Inferior parietal cortex (tissue), 1 donor: ENCODE measurements around the gene LINC00305.

Experiments used
- DNase-seq: peaks from one replicate; pipeline ENCODE4 v3.0.0-alpha.2; 2016; ENCODE audit errors: extremely low spot score

Gene LINC00305

DNA sequence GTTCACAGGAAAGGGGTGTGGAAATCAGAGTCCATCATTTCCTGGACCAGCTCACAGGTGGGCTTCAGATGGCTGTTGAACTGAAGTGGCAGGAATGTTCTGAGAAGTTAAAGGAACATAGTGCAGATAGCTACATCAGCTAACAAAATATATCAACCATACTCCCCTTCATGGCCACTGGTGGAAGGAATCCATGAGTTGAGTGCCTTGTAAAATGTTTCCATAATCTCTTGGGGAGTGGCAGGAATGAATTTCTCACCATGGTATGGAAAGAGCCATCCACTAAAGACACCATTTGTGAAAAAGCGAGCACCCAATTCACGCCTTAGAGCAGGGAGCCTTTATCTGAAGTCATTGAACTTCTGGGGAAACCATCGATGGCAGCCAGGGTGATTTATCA, at the start of gene LINC00305:
LINC00305 (minus strand) TSS at position 101 of the 400 bp plus-strand sequence.
- no peak for DNase-seq

- DNase-seq = no peak
Observed at GRCh38 chr18:64191069-64191468, 42.2 kb upstream of the LINC00305 start.

DNA sequence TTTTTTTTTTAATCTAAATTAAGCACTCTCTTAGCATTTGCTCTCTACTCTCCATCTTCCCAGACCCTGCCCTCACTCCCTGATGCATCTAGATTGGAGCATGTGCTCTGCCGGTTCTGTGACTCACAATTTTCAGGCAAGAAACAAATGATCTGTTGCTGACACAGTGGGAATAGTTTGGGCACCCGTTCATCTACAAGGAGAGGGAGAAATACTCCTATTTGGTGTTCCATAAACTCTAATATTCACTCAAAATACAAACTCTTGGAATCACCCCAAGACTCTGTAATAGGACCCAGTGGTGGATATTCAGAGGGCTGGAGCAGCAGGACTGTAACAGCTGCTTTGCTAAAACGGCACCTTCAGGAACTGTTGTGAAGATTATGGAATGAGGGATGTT, 37.1 kb upstream of the LINC00305 start:
- no peak for DNase-seq

GRCh38 chr18:64183665-64184064, 34.8 kb upstream of the LINC00305 start:
- DNase-seq = no peak

DNA sequence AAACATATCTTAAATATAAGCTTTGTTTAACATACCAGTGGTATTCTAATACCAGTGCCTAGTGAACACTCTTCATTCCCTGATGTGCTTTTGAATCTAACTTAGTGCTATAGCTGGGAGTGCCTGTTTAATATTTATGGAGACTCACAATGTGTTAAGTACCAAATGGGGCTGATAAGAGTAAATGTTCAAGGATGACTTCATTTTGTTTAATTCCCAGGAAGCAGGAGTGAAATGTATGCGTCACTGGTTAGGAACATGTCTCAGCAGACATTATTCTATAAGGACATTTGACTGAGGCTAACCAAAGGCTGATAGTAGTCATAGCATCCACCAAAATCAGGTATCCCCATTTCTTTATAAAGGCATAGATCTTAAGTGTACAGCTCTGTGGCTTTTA, 31.7 kb upstream of the LINC00305 start:
- DNase-seq = no peak

DNA sequence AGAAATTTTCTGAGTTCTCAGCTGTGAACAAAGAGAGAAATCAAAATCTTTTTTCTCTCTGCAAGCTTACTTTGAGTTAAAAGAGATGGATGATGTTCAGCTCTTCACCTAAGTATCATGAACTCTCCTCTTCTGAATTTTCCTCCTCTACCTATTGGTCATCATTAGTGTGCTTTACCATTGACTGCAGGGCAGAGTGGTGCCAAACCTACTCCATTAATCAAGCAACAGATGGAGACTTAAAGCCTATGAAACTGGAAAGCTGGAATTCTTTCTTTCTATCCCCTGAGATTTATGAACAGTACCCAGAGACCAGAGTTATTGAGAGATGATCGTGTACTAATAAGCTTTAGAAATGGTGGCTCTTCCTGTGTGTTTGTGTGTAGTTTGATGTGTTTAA, 31.3 kb upstream of the LINC00305 start:
- no peak for DNase-seq

- DNase-seq = no peak
Observed at GRCh38 chr18:64179556-64180080, 30.7 kb upstream of the LINC00305 start.

DNA sequence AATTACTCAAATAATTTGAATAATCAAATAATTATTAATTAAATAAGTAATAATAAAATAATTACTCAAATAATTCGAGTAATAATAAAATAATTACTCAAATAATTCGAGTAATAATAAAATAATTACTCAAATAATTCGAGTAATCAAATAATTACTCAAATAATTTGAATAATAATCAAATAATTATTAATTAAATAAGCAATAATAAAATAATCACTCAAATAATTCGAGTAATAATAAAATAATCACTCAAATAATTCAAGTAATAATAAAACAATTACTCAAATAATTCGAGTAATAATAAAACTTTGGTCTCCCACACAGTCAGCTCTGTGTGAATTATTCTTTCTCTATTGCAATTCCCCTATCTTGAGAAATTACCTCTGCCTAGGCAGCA, 30.0 kb upstream of the LINC00305 start:
- no peak for DNase-seq

DNA sequence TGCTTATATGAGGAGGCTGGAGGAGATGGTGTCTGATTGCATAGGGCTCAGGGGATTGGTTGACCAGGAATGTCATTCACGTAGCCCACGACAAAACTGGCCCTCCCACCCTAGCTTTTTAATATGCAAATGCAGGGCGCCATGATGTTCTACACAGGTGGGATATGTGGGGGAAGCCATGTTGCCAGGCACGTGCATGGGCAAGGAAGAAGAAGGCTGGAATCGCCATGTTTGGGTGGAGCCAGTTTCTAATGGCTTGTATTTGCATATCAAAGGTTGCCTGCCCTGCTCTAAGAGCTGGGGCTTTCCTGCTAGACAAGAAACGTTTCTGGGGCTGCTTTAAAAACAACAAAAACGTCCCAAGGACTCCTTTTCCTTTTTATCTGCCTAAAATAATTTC, 26.5 kb upstream of the LINC00305 start:
- DNase-seq = no peak

GRCh38 chr18:64171576-64171975, 22.7 kb upstream of the LINC00305 start:
- DNase-seq = no peak

DNA sequence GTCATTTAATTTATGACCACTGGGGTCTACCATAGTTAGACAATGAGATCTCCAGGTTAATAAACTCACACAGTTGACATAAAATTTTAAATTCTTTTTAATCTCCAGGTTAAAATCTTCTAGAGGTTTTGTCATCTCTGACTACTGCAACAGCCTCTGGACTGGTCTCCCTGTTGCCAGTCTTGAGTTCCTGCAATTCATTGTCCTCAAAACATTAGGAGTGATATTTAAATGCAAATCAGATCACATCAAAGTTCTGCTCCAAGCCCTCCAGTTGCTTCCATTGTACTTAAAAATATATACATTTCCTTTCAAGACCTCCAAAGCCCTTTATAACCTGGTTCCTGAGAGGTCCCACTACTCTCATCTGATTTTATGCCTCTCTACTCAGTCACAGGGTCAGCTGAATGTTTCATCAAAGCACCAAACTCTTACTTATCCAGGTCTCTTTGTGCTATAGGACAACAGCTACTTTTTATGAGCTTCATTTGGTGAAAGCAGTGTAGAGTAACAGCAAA, 18.6 kb upstream of the LINC00305 start:
- DNase-seq = no peak

GRCh38 chr18:64165906-64166305, 17.0 kb upstream of the LINC00305 start:
- DNase-seq = no peak

DNA sequence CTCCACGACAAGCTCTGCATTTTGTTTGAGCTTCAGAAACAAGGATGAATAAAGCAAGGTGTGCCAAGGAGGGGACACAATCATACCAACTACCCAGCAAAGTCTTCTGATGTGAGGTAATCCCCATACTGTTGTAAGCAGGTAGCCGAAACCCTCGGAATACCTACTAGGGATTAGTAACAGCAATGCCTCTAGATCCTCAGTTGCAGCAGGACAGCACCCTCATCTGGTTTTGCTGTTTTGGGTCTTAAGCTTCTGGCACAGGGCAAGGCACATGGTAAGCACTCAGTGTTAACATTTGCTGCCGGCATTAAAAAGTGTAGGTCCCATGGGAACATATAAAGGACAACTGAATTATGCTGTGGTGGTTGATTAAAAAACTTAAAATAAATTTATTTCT, 16.0 kb upstream of the LINC00305 start:
- DNase-seq = no peak

DNA sequence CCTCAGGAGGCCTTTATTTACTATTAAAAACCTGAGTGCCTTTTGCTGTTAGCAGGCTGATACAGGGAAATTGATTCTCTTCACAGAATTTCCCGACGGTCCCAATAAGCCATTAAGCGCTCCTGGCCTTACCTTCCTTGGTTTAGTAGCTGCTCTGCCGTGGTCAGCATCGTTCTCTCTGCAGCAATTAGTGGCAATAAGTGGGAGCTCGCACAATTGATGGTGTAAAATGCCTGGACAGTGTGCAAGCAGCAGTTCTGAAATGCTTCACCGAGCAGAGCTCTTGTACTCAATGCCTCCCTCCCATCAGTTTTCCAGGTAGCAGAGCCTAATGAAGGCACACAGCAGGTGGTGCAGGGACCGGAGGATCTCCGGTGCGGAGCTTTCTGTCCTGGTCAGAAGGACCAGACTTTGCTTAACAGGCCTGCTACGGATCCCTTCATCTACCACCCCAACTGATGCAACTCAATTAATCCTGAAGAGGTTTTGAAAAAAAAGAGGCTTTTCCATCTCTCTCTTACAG, 1.1 kb upstream of the LINC00305 start:
- no peak for DNase-seq

DNA sequence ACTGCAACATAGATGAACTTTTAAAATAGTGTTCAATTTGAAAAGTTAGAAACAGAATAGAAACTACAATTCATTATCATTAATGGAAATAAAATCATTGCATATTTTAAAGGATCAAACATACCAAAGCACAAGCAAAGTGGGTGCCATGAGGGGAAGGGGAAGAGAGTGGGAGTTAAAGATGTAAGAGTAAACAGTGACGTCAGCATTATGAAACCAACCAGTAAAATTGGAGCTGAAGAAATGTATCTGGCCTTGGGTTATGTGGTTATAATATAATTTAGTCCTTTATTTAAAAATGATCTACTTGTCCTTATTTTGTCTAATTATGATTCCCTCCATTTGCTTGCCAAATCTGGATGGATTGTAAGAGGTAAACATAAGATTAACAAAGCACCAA, 6.0 kb downstream of the LINC00305 start:
- no peak for DNase-seq

GRCh38 chr18:64137914-64138313, 11.0 kb downstream of the LINC00305 start:
- no peak for DNase-seq

GRCh38 chr18:64134044-64134747, 14.7 kb downstream of the LINC00305 start:
- DNase-seq = no peak

DNA sequence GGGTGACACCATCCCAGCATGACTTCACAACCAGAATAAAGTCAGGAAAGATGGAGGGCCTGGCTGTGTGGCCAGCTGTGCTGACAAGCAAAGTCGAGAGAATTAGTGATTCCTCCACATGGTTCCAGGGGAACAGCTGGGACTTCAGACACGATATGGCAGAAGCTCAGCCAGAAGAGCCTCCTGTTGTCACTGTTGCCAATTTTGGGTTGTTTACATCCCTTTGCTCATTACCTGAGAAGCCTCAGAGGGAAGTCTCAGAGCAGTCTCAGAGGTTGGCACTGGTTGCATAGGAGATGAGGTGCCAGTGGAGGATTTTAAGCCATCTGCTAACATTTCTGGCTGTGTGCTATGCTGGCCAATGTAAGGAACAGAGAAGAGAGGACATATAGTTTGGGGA, 16.0 kb downstream of the LINC00305 start:
- no peak for DNase-seq

DNA sequence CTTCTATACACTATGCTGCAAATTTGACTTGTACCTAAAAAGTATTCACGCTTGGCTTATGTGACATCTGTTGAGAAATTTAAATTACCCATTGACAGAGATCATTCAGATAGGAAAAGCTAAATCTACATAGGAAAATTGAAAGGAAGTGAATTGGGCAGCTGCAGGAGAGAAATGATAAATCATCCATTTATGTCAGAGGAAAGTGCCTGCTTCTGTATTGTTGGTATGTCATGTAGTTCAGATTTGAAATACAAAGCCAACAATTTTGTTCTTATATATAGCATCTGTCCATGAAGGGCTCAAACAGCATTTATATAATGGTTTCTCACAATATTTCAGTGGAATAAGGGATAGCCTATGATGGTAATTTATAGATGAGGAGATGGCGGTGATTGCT, 17.6 kb downstream of the LINC00305 start:
- no peak for DNase-seq

- DNase-seq = no peak
Observed at GRCh38 chr18:64127172-64127571, 21.7 kb downstream of the LINC00305 start.

GRCh38 chr18:64119916-64120315, 29.0 kb downstream of the LINC00305 start:
- DNase-seq = no peak

DNA sequence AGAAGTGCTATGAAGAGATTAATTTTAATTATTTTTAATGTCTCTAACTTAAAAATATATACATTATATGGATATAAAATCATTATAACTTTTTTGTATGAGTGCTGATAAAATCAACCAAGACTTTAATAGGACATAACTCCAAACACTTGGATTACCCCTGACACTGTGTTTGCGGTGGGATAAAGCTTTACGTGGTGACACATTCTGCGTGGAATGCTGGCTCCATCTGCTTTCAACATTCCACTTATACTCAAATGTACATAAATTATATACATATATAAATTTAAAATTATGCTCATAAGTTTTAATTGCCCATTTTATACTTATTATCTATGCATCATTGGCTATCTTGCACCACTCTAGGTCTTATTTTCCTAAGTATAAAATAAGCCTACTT, 30.5 kb downstream of the LINC00305 start:
- DNase-seq = no peak

GRCh38 chr18:64116571-64117175, 32.2 kb downstream of the LINC00305 start:
- no peak for DNase-seq
